GM19238 (cell line): ENCODE measurements around the gene CTNNA3.

Experiments used
- DNase-seq: peaks from one replicate; pipeline ENCODE4 v3.0.0; 2011; ENCODE audit warnings: low spot score; ENCODE audit not compliant: insufficient read length

The CTNNA3 gene

GRCh38 chr10:65864036-65864435 is 1832.0 kb downstream of the CTNNA3 start:
- DNase-seq, result no peak
